Hepatocyte (in vitro differentiated cells): ENCODE measurements around the gene ARPIN. TPM values are rescaled to one million over a fixed set of nuclear protein-coding genes. Genes with fewer than 3 reads are reported as not detected.
A peak's percentile ranks its signal among the peaks of the same experiment; 100 is the strongest.
"Not testable (repeated sequence)": the region's sequence is repeated elsewhere in the genome, so short reads cannot be mapped to it uniquely, and the experiment has no call there.

ENCODE experiments used
- DNase-seq: peaks from one replicate; pipeline ENCODE4 v3.0.0-alpha.2; 2016; ENCODE audit warnings: low spot score
- H2AFZ ChIP-seq: fragments of 200-600 bp; sonication (generic); 2 replicates; pipeline ENCODE4 v1.6.0; 2016; ENCODE audit warnings: antibody characterized with exemption, mild to moderate bottlenecking
- H3K27ac ChIP-seq: fragments of 200-600 bp; sonication (generic); 2 replicates; pipeline ENCODE4 v1.5.1; 2016; ENCODE audit warnings: mild to moderate bottlenecking
- H3K27me3 ChIP-seq: fragments of 200-600 bp; sonication (generic); 2 replicates; pipeline ENCODE4 v1.6.1; 2016
- H3K36me3 ChIP-seq: fragments of 200-600 bp; sonication (generic); replicated peaks from 2 replicates; pipeline ENCODE4 v1.5.1; 2016; ENCODE audit warnings: low read depth; ENCODE audit not compliant: insufficient read depth
- H3K4me1 ChIP-seq: fragments of 200-600 bp; sonication (generic); 2 replicates; pipeline ENCODE4 v1.5.1; 2016; ENCODE audit warnings: mild to moderate bottlenecking, moderate library complexity; ENCODE audit not compliant: insufficient read depth
- H3K4me2 ChIP-seq: fragments of 200-600 bp; sonication (generic); 2 replicates; pipeline ENCODE4 v1.6.0; 2016
- H3K4me3 ChIP-seq: fragments of 200-600 bp; sonication (generic); 2 replicates; pipeline ENCODE4 v1.5.1; 2016; ENCODE audit warnings: mild to moderate bottlenecking
- H3K79me2 ChIP-seq: fragments of 200-600 bp; sonication (generic); 2 replicates; pipeline ENCODE4 v1.6.0; 2017; ENCODE audit warnings: mild to moderate bottlenecking
- H3K9me2 ChIP-seq: fragments of 200-600 bp; sonication (generic); replicated peaks from 2 replicates; pipeline ENCODE4 v1.6.0; 2017; ENCODE audit warnings: mild to moderate bottlenecking; ENCODE audit not compliant: insufficient read depth
- H3K9me3 ChIP-seq: fragments of 200-600 bp; sonication (generic); 2 replicates; pipeline ENCODE4 v1.5.1; 2016; ENCODE audit warnings: low read depth, mild to moderate bottlenecking
- H4K20me1 ChIP-seq: fragments of 200-600 bp; sonication (generic); 2 replicates; pipeline ENCODE4 v1.6.0; 2016; ENCODE audit warnings: mild to moderate bottlenecking; ENCODE audit not compliant: insufficient read depth, poor library complexity, severe bottlenecking
- EZH2 ChIP-seq: fragments of 200-600 bp; sonication (generic); IDR thresholded peaks from 2 replicates; pipeline ENCODE4 v1.6.1; 2016; ENCODE audit warnings: antibody characterized with exemption, mild to moderate bottlenecking, borderline replicate concordance
- EZH2phosphoT487 ChIP-seq: fragments of 200-600 bp; sonication (generic); IDR thresholded peaks from one replicate; pipeline ENCODE4 v1.6.1; 2018; ENCODE audit warnings: antibody characterized with exemption, mild to moderate bottlenecking, low read depth, moderate library complexity; ENCODE audit not compliant: unreplicated experiment, severe bottlenecking
- WGBS: methylation state at CpG from one replicate; pipeline ENCODE4 v1.1.6; 2016; ENCODE audit warnings: low lambda C conversion rate; ENCODE audit errors: missing lambda C conversion rate; 5-methylcytosine and 5-hydroxymethylcytosine counted together
- polyA plus RNA-seq: library from polyadenylated mRNA; unstranded; fragments of >200 nt; fragmentation: Nextera tagmentation; extraction: Ambion mirVana; gene quantifications from 2 replicates; pipeline ENCODE4 v1.2.1, GENCODE V29; 2016
- total RNA-seq: library from RNA; depleted of rRNA; stranded (reverse); fragments of >200 nt; gene quantifications from 2 replicates; pipeline ENCODE4 v1.2.3, GENCODE V29; 2014
- TF ChIP-seq, protein P1 (sequence below): fragments of 200-600 bp; sonication (generic); IDR thresholded peaks from 2 replicates; pipeline ENCODE4 v1.5.1; 2016; ENCODE audit warnings: antibody characterized with exemption, mild to moderate bottlenecking; ENCODE audit not compliant: poor library complexity

Gene ARPIN
- total and polyA plus RNA-seq, 2 experiments from 2014 or later = 3.8 to 6.8 TPM

DNA sequence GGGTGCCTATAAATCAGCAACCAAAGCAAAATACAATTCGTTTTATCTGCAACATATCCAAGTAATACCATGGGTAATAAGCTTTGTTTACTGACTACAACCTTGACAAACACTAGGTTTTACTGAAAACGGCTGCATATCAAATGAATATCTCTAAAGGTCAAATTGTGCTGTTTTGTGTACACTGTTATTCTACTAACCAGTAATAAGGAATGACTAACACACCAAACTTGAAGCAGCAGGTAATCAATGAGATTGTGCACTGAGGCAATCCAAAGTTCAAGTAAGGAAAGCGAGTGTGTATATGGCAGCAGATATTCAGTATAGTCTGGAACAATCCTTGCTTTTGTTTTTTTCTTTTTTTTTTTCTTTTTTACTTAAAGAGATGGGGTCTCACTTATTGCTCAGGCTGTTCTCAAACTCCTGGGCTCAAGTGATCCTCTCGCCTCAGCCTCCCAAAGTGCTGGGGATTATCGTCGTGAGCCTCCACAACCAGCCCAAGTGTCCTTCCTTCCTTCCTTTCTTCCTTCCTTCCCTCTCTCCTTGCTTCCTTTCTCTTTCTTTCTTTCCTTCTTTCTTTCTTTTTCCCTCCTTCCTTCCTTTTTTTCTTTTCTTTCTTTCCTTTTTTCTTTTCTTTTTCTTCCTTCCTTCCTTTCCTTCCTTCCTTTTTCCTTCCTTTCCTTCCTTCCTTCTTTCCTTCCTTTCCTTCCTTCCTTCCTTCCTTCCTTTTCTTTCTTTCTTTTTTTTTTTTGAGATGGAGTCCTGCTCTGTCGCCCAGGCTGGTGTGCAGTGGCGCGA is 53.9 kb downstream of the ARPIN start:
- Histone ChIP-seq H3K79me2 (no peaks in the 10 kb centered on the region), H3K36me3 (no peaks in the 10 kb centered on the region), H3K4me2 (peak overlapping the region; percentile 42), H3K4me1 (peaks cover 29% of the 10 kb centered on the region), H3K9me2 (no peaks in the 10 kb centered on the region), H3K4me3 (no peak overlapping the region), H3K27ac (peak overlapping the region; percentile 90), H4K20me1 (no peaks in the 10 kb centered on the region), H2AFZ (no peak overlapping the region), H3K27me3 (no peaks in the 10 kb centered on the region), H3K9me3 (no peaks in the 10 kb centered on the region)
- TF ChIP-seq EZH2 (no peak), EZH2phosphoT487 (no peak)
- TF ChIP-seq, protein P1, sequence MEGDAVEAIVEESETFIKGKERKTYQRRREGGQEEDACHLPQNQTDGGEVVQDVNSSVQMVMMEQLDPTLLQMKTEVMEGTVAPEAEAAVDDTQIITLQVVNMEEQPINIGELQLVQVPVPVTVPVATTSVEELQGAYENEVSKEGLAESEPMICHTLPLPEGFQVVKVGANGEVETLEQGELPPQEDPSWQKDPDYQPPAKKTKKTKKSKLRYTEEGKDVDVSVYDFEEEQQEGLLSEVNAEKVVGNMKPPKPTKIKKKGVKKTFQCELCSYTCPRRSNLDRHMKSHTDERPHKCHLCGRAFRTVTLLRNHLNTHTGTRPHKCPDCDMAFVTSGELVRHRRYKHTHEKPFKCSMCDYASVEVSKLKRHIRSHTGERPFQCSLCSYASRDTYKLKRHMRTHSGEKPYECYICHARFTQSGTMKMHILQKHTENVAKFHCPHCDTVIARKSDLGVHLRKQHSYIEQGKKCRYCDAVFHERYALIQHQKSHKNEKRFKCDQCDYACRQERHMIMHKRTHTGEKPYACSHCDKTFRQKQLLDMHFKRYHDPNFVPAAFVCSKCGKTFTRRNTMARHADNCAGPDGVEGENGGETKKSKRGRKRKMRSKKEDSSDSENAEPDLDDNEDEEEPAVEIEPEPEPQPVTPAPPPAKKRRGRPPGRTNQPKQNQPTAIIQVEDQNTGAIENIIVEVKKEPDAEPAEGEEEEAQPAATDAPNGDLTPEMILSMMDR = no peak
- 76% methylated on average over 9 of the region's 9 CpGs for WGBS
- DNase-seq = no peak

- Histone ChIP-seq H3K79me2 (no peaks in the 10 kb centered on the region), H2AFZ (no peak overlapping the region), H3K27ac (peak overlapping the region; percentile 90), H3K4me2 (peak overlapping the region; percentile 42), H3K4me1 (peaks cover 26% of the 10 kb centered on the region), H3K36me3 (no peaks in the 10 kb centered on the region), H3K4me3 (no peak overlapping the region), H3K27me3 (no peaks in the 10 kb centered on the region), H4K20me1 (no peaks in the 10 kb centered on the region), H3K9me2 (no peaks in the 10 kb centered on the region), H3K9me3 (no peaks in the 10 kb centered on the region)
- TF ChIP-seq EZH2phosphoT487 = no peak
- TF ChIP-seq, protein P1 = no peak
- no peak for TF ChIP-seq EZH2
- 59% methylated on average over 3 of the region's 3 CpGs for WGBS
- DNase-seq = peak; percentile 75
Observed at GRCh38 chr15:89857673-89858072, 55.1 kb downstream of the ARPIN start.

- Histone ChIP-seq H3K9me2 (no peaks in the 10 kb centered on the region), H3K4me1 (peaks cover 20% of the 10 kb centered on the region), H3K27ac (peak overlapping the region; percentile 71), H3K4me3 (no peak overlapping the region), H3K36me3 (no peaks in the 10 kb centered on the region), H3K4me2 (no peak overlapping the region), H3K27me3 (no peaks in the 10 kb centered on the region), H3K79me2 (no peaks in the 10 kb centered on the region), H4K20me1 (no peaks in the 10 kb centered on the region), H3K9me3 (no peaks in the 10 kb centered on the region), H2AFZ (no peak overlapping the region)
- no peak for DNase-seq
- no peak for TF ChIP-seq EZH2phosphoT487
- TF ChIP-seq, protein P1 = no peak
- TF ChIP-seq EZH2 = no peak
- WGBS = 96% methylated on average over 3 of the region's 3 CpGs
Observed at GRCh38 chr15:89855948-89856347, 56.8 kb downstream of the ARPIN start.

DNA sequence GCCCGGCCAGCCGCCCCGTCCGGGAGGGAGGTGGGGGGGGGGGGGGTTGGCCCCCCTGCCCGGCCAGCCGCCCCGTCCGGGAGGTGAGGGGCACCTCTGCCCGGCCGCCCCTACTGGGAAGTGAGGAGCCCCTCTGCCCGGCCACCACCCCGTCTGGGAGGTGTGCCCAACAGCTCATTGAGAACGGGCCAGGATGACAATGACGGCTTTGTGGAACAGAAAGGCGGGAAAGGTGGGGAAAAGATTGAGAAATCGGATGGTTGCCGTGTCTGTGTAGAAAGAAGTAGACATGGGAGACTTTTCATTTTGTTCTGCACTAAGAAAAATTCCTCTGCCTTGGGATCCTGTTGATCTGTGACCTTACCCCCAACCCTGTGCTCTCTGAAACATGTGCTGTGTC is 57.9 kb downstream of the ARPIN start:
- H3K79me2 ChIP-seq, H3K27me3 ChIP-seq, H4K20me1 ChIP-seq, H2AFZ ChIP-seq, H3K4me3 ChIP-seq, H3K36me3 ChIP-seq, H3K27ac ChIP-seq, H3K9me3 ChIP-seq, H3K9me2 ChIP-seq, H3K4me2 ChIP-seq, DNase-seq: not testable (repeated sequence)
- WGBS = 87% methylated on average over 7 of the region's 17 CpGs
- peaks cover 11% of the 10 kb centered on the region for H3K4me1 ChIP-seq
